ENCODE results near the gene CYTH1. TPM values are rescaled to one million over a fixed set of nuclear protein-coding genes. Genes with fewer than 3 reads are reported as not detected.

Gene CYTH1
- polyA plus RNA-seq, 1 donor from 2014 or later, result 120 TPM

Small RNA genes within 50 kb of the gene (small RNA-seq; reads per million reads assigned to genes)
- gene RNU6-638P, result 0 reads per million in 3 experiments

Other genes starting within 250 kb of the CYTH1 start
- gene DNAH17, start 204.9 kb downstream of the CYTH1 start, polyA plus RNA-seq, result 0.08 TPM in 1 of 2 replicates, not detected in the other
- 12.8 and 14.4 TPM in 2 replicates for gene USP36, start 58.5 kb upstream of the CYTH1 start, polyA plus RNA-seq
- gene CEP295NL, start 120.9 kb upstream of the CYTH1 start, polyA plus RNA-seq, result not detected in 2 replicates
- gene TIMP2, start 143.1 kb upstream of the CYTH1 start, polyA plus RNA-seq, result 25.6 and 26.7 TPM in 2 replicates
- gene LGALS3BP, start 197.7 kb upstream of the CYTH1 start, polyA plus RNA-seq, result 5.4 and 14.7 TPM in 2 replicates
- gene CANT1, start 227.5 kb upstream of the CYTH1 start, polyA plus RNA-seq, result 17.7 and 25.7 TPM in 2 replicates
- 0.16 and 0.30 TPM in 2 replicates for gene C1QTNF1, start 241.9 kb upstream of the CYTH1 start, polyA plus RNA-seq

All from neural cell (in vitro differentiated cells).